ENCODE data around the gene ANKRD16.

DNA sequence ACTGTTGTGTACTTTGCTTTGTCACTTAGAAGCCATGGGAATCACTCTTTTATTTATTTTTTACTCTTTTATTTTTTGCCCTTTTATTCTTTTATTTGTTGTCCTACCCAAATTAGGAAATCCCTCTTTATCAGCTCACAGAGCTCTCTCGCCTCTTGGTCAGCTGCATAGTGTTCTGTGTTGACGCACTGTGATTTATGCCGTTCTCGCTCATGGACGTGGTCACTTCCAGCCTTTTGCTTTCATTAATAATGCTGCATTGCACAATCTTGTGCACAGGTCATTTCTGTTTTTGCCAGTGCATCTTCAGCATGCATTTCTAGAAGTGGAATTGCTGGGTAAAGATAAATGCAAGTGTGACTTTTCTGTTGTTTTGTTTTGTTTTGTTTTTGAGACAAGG is 42.7 kb upstream of the ANKRD16 start:
- no peak for TF ChIP-seq EZH2 (IDR thresholded peaks at IDR 0.05)
- TF ChIP-seq POLR2AphosphoS5 (IDR thresholded peaks at IDR 0.05; ENCODE audit: borderline replicate concordance, low read depth, low read length) = no peak

Measured in SK-N-MC (cell line).